Activated CD8-positive, alpha-beta memory T cell treated with anti-CD3 and anti-CD28 coated beads, Interleukin-2, amount 10 ng/mL, durations not matched to agents 7 days and 5 days (primary cell): ENCODE measurements around the gene CEP120. TPM values are rescaled to one million over a fixed set of nuclear protein-coding genes. Genes with fewer than 3 reads are reported as not detected.
"Not testable (repeated sequence)": the region's sequence is repeated elsewhere in the genome, so short reads cannot be mapped to it uniquely, and the experiment has no call there.

Experiments used
- ATAC-seq: fragments of 150-1000 bp; cut with Tn5 transposase; one replicate; pipeline ENCODE4 v1.10.0; 2021; ENCODE audit warnings: moderate library complexity
- CTCF ChIA-PET: fragments of 350-600 bp; sonication (Branson Sonifier 250); formaldehyde crosslinking; loops from one replicate; lab custom pipeline; 2021; ENCODE audit warnings: antibody characterized with exemption; lab: Charles Lee
- DNase-seq: peaks from one replicate; pipeline ENCODE4 v3.0.0-alpha.2; 2020
- H3K27ac Mint-ChIP-seq: one replicate; pipeline ENCODE4 v1.8.0; 2021; ENCODE audit warnings: mild to moderate bottlenecking, mixed read lengths
- H3K27me3 Mint-ChIP-seq: one replicate; pipeline ENCODE4 v1.8.0; 2021; ENCODE audit warnings: mixed read lengths
- H3K36me3 Mint-ChIP-seq: one replicate; pipeline ENCODE4 v1.8.0; 2021; ENCODE audit warnings: mild to moderate bottlenecking, mixed read lengths
- H3K4me1 Mint-ChIP-seq: one replicate; pipeline ENCODE4 v1.8.0; 2021; ENCODE audit warnings: mixed read lengths
- H3K4me3 Mint-ChIP-seq: one replicate; pipeline ENCODE4 v1.8.0; 2021; ENCODE audit warnings: mild to moderate bottlenecking, moderate library complexity, mixed read lengths
- H3K9me3 Mint-ChIP-seq: one replicate; pipeline ENCODE4 v1.8.0; 2022; ENCODE audit warnings: low read depth, mixed read lengths
- total RNA-seq, 2 experiments: library from RNA; stranded (reverse); gene quantifications; one replicate each; pipeline ENCODE4 v1.2.3, GENCODE V29; 2021

Gene CEP120
- total RNA-seq, 2 experiments from 2014 or later: 29.4 to 32.1 TPM

- ATAC-seq, H3K27ac Mint-ChIP-seq, H3K9me3 Mint-ChIP-seq, DNase-seq, H3K4me3 Mint-ChIP-seq, CTCF ChIA-PET, H3K36me3 Mint-ChIP-seq, H3K27me3 Mint-ChIP-seq, H3K4me1 Mint-ChIP-seq: not testable (repeated sequence)
These were observed 7.2 kb upstream of the CEP120 start for GRCh38 chr5:123430441-123430840.

GRCh38 chr5:123429993-123430392 is 6.8 kb upstream of the CEP120 start:
- H3K4me1 Mint-ChIP-seq: peaks cover 2% of the 10 kb centered on the region
- peaks cover 3% of the 10 kb centered on the region for H3K27me3 Mint-ChIP-seq
- no peaks in the 10 kb centered on the region for H3K9me3 Mint-ChIP-seq
- CTCF ChIA-PET: no interaction called here
- H3K27ac Mint-ChIP-seq: no peak overlapping the region
- ATAC-seq (no peak), DNase-seq (no peak)
- no peak overlapping the region for H3K4me3 Mint-ChIP-seq
- H3K36me3 Mint-ChIP-seq: no peaks in the 10 kb centered on the region

- Mint-ChIP-seq H3K4me3 (no peak overlapping the region), H3K27me3 (peaks cover 3% of the 10 kb centered on the region), H3K4me1 (peaks cover 4% of the 10 kb centered on the region), H3K27ac (no peak overlapping the region), H3K36me3 (no peaks in the 10 kb centered on the region), H3K9me3 (no peaks in the 10 kb centered on the region)
- CTCF ChIA-PET: no interaction called here
- ATAC-seq (no peak), DNase-seq (no peak)
These were observed 6.2 kb upstream of the CEP120 start for GRCh38 chr5:123429221-123429954.

GRCh38 chr5:123428521-123429220 is 5.5 kb upstream of the CEP120 start:
- no peak for ATAC-seq
- Mint-ChIP-seq H3K4me3 (no peak overlapping the region), H3K27me3 (peaks cover 3% of the 10 kb centered on the region), H3K4me1 (peaks cover 10% of the 10 kb centered on the region), H3K27ac (no peak overlapping the region), H3K9me3 (no peaks in the 10 kb centered on the region), H3K36me3 (no peaks in the 10 kb centered on the region)
- DNase-seq: no peak
- CTCF ChIA-PET: no interaction called here

- peaks cover 3% of the 10 kb centered on the region for H3K27me3 Mint-ChIP-seq
- H3K9me3 Mint-ChIP-seq: no peaks in the 10 kb centered on the region
- H3K4me3 Mint-ChIP-seq: no peak overlapping the region
- H3K27ac Mint-ChIP-seq: no peak overlapping the region
- ATAC-seq: no peak
- H3K4me1 Mint-ChIP-seq: peaks cover 10% of the 10 kb centered on the region
- CTCF ChIA-PET: no interaction called here
- H3K36me3 Mint-ChIP-seq: no peaks in the 10 kb centered on the region
- no peak for DNase-seq
These were observed 4.1 kb upstream of the CEP120 start for GRCh38 chr5:123427281-123427680.

GRCh38 chr5:123425431-123425830 is 2.2 kb upstream of the CEP120 start:
- Mint-ChIP-seq H3K9me3 (no peaks in the 10 kb centered on the region), H3K27ac (no peak overlapping the region), H3K4me3 (peak overlapping the region; percentile 2), H3K36me3 (no peaks in the 10 kb centered on the region), H3K4me1 (peaks cover 12% of the 10 kb centered on the region), H3K27me3 (no peaks in the 10 kb centered on the region)
- DNase-seq (no peak), ATAC-seq (no peak)
- CTCF ChIA-PET: no interaction called here

- Mint-ChIP-seq H3K4me3 (no peak overlapping the region), H3K27me3 (no peaks in the 10 kb centered on the region), H3K36me3 (peaks cover 10% of the 10 kb centered on the region), H3K4me1 (peaks cover 26% of the 10 kb centered on the region), H3K9me3 (no peaks in the 10 kb centered on the region), H3K27ac (no peak overlapping the region)
- CTCF ChIA-PET: interaction anchor here (0.9 to 3.4 kb wide), 20 partner anchors 10 to 649 kb away, joined by 3 to 42 read pairs (median 4); partner anchors contain the start of genes CSNK1G3 and SNX24
- DNase-seq: no peak
- peak; percentile 5 for ATAC-seq
These were observed 548 bp downstream of the CEP120 start for GRCh38 chr5:123422433-123423277.

GRCh38 chr5:123421773-123422172 is 1.4 kb downstream of the CEP120 start:
- ATAC-seq (no peak), DNase-seq (no peak)
- peaks cover 14% of the 10 kb centered on the region for H3K36me3 Mint-ChIP-seq
- H3K4me1 Mint-ChIP-seq: peaks cover 26% of the 10 kb centered on the region
- CTCF ChIA-PET: interaction anchor here (1.2 to 3.4 kb wide), 5 partner anchors 12 to 91 kb away, joined by 3 to 42 read pairs (median 13); partner anchors contain the start of gene CSNK1G3
- H3K4me3 Mint-ChIP-seq: no peak overlapping the region
- no peaks in the 10 kb centered on the region for H3K27me3 Mint-ChIP-seq
- no peak overlapping the region for H3K27ac Mint-ChIP-seq
- no peaks in the 10 kb centered on the region for H3K9me3 Mint-ChIP-seq

- Mint-ChIP-seq H3K27me3 (no peaks in the 10 kb centered on the region), H3K9me3 (no peaks in the 10 kb centered on the region), H3K27ac (no peak overlapping the region), H3K4me1 (peaks cover 10% of the 10 kb centered on the region), H3K4me3 (no peak overlapping the region), H3K36me3 (peaks cover 55% of the 10 kb centered on the region)
- ATAC-seq (no peak), DNase-seq (no peak)
- CTCF ChIA-PET: interaction anchor here (1.5 kb wide), 1 partner anchor 196 kb away, joined by 3 read pairs; no protein-coding TSS in a partner anchor
These were observed 8.2 kb downstream of the CEP120 start for GRCh38 chr5:123414974-123415373.

GRCh38 chr5:123412206-123412605 is 11.0 kb downstream of the CEP120 start:
- no peak overlapping the region for H3K4me3 Mint-ChIP-seq
- H3K36me3 Mint-ChIP-seq: peaks cover 56% of the 10 kb centered on the region
- no peaks in the 10 kb centered on the region for H3K27me3 Mint-ChIP-seq
- no peaks in the 10 kb centered on the region for H3K4me1 Mint-ChIP-seq
- H3K9me3 Mint-ChIP-seq: no peaks in the 10 kb centered on the region
- H3K27ac Mint-ChIP-seq: no peak overlapping the region
- ATAC-seq (no peak), DNase-seq (no peak)
- CTCF ChIA-PET: no interaction called here

GRCh38 chr5:123401999-123402398 is 21.2 kb downstream of the CEP120 start:
- H3K4me1 Mint-ChIP-seq, CTCF ChIA-PET, H3K27me3 Mint-ChIP-seq, H3K4me3 Mint-ChIP-seq, H3K27ac Mint-ChIP-seq, DNase-seq, H3K9me3 Mint-ChIP-seq, ATAC-seq: not testable (repeated sequence)
- H3K36me3 Mint-ChIP-seq: peaks cover 46% of the 10 kb centered on the region

GRCh38 chr5:123401320-123401719 is 21.9 kb downstream of the CEP120 start:
- ATAC-seq: no peak
- Mint-ChIP-seq H3K36me3 (peaks cover 48% of the 10 kb centered on the region), H3K4me3 (no peak overlapping the region), H3K4me1 (peaks cover 6% of the 10 kb centered on the region), H3K9me3 (no peaks in the 10 kb centered on the region), H3K27ac (no peak overlapping the region), H3K27me3 (no peaks in the 10 kb centered on the region)
- no peak for DNase-seq
- CTCF ChIA-PET: no interaction called here

- H3K36me3 Mint-ChIP-seq: peaks cover 43% of the 10 kb centered on the region
- H3K27me3 Mint-ChIP-seq, H3K4me3 Mint-ChIP-seq, CTCF ChIA-PET, DNase-seq, H3K9me3 Mint-ChIP-seq, H3K4me1 Mint-ChIP-seq, ATAC-seq, H3K27ac Mint-ChIP-seq: not testable (repeated sequence)
These were observed 22.3 kb downstream of the CEP120 start for GRCh38 chr5:123400870-123401291.
